Esophagus muscularis mucosa (tissue), 4 donors: ENCODE data around the gene NACA2. TPM values are rescaled to one million over a fixed set of nuclear protein-coding genes. Genes with fewer than 3 reads are reported as not detected.

Source experiments
- DNase-seq: peaks from one replicate; pipeline ENCODE4 v3.0.0-alpha.2; 2017; ENCODE audit errors: extremely low spot score
- H3K27ac ChIP-seq, 4 donors: fragments of 200-600 bp; sonication (generic); replicated peaks in 1 of 4; 1 replicate in 3 of 4; 2 replicates in 1 of 4; pipeline ENCODE4 v1.5.1; 2016 to 2019; ENCODE audit warnings: mild to moderate bottlenecking in 1 of 4
- H3K27me3 ChIP-seq, 4 donors: fragments of 200-600 bp; sonication (generic); one replicate each; pipeline versions ENCODE4 v1.5.1 to v1.6.0; 2016 to 2019
- H3K36me3 ChIP-seq, 4 donors: fragments of 200-600 bp; sonication (generic); one replicate each; pipeline ENCODE4 v1.5.1; 2016 to 2019
- H3K4me1 ChIP-seq, 4 donors: fragments of 200-600 bp; sonication (generic); one replicate each; pipeline ENCODE4 v1.5.1; 2016 to 2019
- H3K4me3 ChIP-seq, 4 donors: fragments of 200-600 bp; sonication (generic); 1 replicate in 2 of 4; 2 replicates in 2 of 4; pipeline ENCODE4 v1.5.1; 2016 to 2019; ENCODE audit warnings: mild to moderate bottlenecking in 4 of 4, moderate library complexity in 1 of 4
- H3K9me3 ChIP-seq, 4 donors: fragments of 200-600 bp; sonication (generic); 1 replicate in 3 of 4; 2 replicates in 1 of 4; pipeline ENCODE4 v1.5.1; 2016 to 2019
- EP300 ChIP-seq: sonication (generic); formaldehyde crosslinking; IDR thresholded peaks from one replicate; pipeline ENCODE4 v1.6.1; 2017; ENCODE audit warnings: antibody characterized with exemption
- POLR2A ChIP-seq: fragments of 450-650 bp; IDR thresholded peaks from one replicate; pipeline ENCODE4 v1.6.1; 2017; ENCODE audit warnings: antibody characterized with exemption, moderate library complexity, mild to moderate bottlenecking, low read depth
- POLR2AphosphoS5 ChIP-seq, 2 donors: sonication (generic); formaldehyde crosslinking; IDR thresholded peaks; one replicate each; pipeline ENCODE4 v1.6.1; 2017; ENCODE audit warnings: antibody characterized with exemption in 2 of 2
- WGBS: methylation state at CpG from one replicate; pipeline ENCODE4 v1.1.5; 2018; 5-methylcytosine and 5-hydroxymethylcytosine counted together
- intact Hi-C: fragments of 100-400 bp; cut with DNase I; formaldehyde crosslinking; loops from one replicate; pipeline ENCODE4 v1.15.1; 2023
- total RNA-seq, 4 donors: library from RNA; depleted of rRNA; stranded (reverse); fragments of >200 nt; gene quantifications; one replicate each; pipeline versions ENCODE4 v1.1.0 to v1.2.1, GENCODE V29; 2016
- TF ChIP-seq, protein P1 (sequence below), 3 experiments: fragments of 200-600 bp in 2 of 3; fragments of 450-650 bp in 1 of 3; sonication (generic) in 2 of 3; IDR thresholded peaks; one replicate each; pipeline ENCODE4 v1.5.1; 2017 to 2019; ENCODE audit warnings: antibody characterized with exemption in 3 of 3, mild to moderate bottlenecking in 2 of 3, moderate library complexity in 1 of 3

The NACA2 gene
- total RNA-seq, 4 donors from 2014 or later = not detected

DNA sequence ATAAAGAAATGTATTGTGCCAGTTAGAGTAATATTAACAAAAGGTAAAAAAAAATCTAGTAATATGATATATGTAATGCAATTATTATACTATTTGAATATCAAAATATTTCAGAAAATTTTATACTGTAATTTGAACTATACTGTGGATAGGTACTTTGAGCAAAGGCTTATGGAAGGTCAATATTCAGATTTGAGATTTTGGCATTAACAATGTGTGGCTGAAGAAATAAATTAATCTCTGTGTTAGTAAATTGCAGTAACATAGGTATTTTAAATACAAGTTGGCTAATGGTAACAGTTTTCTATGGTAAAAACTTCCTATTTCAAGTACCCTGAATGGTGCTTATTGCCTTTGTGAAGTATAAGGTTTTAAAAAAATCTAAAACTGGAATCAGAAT, 23.2 kb upstream of the NACA2 start:
- Histone ChIP-seq H3K9me3 (peaks cover 0 to under 1% (median 0%) of the 10 kb centered on the region in 4 donors), H3K27me3 (no peaks in the 10 kb centered on the region), H3K4me3 (no peak overlapping the region), H3K4me1 (peaks cover 0 to 13% (median 8%) of the 10 kb centered on the region in 4 donors), H3K27ac (no peak overlapping the region), H3K36me3 (no peaks in the 10 kb centered on the region)
- TF ChIP-seq POLR2AphosphoS5 (IDR thresholded peaks at IDR 0.05) = no peak
- TF ChIP-seq, protein P1, sequence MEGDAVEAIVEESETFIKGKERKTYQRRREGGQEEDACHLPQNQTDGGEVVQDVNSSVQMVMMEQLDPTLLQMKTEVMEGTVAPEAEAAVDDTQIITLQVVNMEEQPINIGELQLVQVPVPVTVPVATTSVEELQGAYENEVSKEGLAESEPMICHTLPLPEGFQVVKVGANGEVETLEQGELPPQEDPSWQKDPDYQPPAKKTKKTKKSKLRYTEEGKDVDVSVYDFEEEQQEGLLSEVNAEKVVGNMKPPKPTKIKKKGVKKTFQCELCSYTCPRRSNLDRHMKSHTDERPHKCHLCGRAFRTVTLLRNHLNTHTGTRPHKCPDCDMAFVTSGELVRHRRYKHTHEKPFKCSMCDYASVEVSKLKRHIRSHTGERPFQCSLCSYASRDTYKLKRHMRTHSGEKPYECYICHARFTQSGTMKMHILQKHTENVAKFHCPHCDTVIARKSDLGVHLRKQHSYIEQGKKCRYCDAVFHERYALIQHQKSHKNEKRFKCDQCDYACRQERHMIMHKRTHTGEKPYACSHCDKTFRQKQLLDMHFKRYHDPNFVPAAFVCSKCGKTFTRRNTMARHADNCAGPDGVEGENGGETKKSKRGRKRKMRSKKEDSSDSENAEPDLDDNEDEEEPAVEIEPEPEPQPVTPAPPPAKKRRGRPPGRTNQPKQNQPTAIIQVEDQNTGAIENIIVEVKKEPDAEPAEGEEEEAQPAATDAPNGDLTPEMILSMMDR (IDR thresholded peaks at IDR 0.05) = no peak
- no peak for TF ChIP-seq EP300
- TF ChIP-seq POLR2A = no peak
- intact Hi-C loops = no loop called here
- no peak for DNase-seq

DNA sequence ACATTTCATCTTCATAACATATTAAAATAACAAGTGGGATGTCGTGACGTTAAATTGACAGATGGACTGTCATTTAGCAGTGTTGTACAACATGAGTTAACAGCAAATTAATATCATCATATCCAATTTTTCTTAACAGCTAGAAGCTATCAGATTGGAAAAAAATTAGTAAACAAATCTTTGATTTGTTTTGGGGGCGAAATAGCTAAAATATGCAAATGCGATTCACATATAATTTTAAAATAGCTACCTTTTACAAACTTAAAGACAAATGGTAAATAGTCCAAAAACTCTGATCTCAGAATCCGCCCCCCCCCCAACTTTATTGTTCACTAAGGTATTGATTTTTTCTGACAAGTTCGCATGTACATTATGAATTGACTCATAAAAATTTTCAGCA, 20.3 kb upstream of the NACA2 start:
- TF ChIP-seq, protein P1 (IDR thresholded peaks at IDR 0.05) = no peak
- no peak for TF ChIP-seq POLR2AphosphoS5 (IDR thresholded peaks at IDR 0.05)
- intact Hi-C loops = no loop called here
- 90% methylated on average over 6 of the region's 6 CpGs for WGBS

DNA sequence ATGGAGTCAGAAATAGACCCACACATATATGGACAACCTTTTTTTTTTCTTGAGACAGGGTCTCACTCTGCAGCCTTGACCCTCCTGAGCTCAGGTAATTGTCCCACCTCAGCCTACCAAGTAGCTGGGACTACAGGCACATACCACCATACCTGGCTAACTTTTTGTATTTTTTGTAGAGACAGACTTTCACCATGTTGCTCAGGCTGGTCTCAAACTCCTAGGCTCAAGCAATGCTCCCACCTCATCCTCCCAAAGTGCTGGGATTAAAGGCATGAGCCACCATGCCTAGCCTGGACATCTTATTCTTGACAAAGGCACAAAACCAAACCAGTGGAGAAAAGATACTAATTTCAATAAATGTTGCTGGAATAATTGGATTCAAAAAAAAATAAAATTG, 14.7 kb upstream of the NACA2 start:
- H3K4me1 ChIP-seq = no peaks in the 10 kb centered on the region
- no peaks in the 10 kb centered on the region for H3K27me3 ChIP-seq
- H3K4me3 ChIP-seq = no peak overlapping the region
- no peak for DNase-seq
- H3K27ac ChIP-seq = no peak overlapping the region
- no peak for TF ChIP-seq POLR2AphosphoS5 (IDR thresholded peaks at IDR 0.05)
- no peak for TF ChIP-seq POLR2A
- TF ChIP-seq EP300 = no peak
- TF ChIP-seq, protein P1 (IDR thresholded peaks at IDR 0.05) = no peak
- intact Hi-C loops = no loop called here
- no peaks in the 10 kb centered on the region for H3K36me3 ChIP-seq
- H3K9me3 ChIP-seq = no peaks in the 10 kb centered on the region

More for the DNA sequence above, 20.3 kb upstream of the NACA2 start:
- no peaks in the 10 kb centered on the region for H3K27me3 ChIP-seq
- H3K9me3 ChIP-seq = no peaks in the 10 kb centered on the region
- DNase-seq = no peak
- no peak overlapping the region for H3K4me3 ChIP-seq
- no peak overlapping the region for H3K27ac ChIP-seq
- no peaks in the 10 kb centered on the region for H3K4me1 ChIP-seq
- no peaks in the 10 kb centered on the region for H3K36me3 ChIP-seq

DNA sequence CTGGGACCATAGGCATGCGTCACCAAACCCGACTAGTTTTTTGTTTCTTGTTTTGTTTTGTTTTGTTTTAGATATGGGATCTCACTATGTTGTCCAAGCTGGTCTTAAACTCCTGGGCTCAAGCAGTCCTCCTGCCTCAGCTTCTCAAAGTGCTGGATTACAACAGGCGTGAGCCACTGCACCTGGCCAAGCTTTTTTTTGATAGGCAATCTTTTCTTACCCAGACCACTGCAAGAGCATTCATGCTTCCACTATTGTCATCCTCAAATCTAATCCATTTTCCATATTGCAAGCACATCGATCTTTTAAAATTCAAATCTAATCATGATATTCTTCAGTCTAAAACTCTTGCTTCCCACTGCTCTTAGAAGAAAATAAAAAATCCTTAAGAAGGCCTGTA, 10.3 kb upstream of the NACA2 start:
- 90% methylated on average over 4 of the region's 4 CpGs for WGBS
- intact Hi-C loops = no loop called here
- Histone ChIP-seq H3K4me1 (no peaks in the 10 kb centered on the region), H3K27me3 (peaks cover 0 to under 1% (median 0%) of the 10 kb centered on the region in 4 donors), H3K9me3 (no peaks in the 10 kb centered on the region), H3K27ac (no peak overlapping the region), H3K4me3 (no peak overlapping the region), H3K36me3 (no peaks in the 10 kb centered on the region)
- TF ChIP-seq POLR2A (no peak), EP300 (no peak), POLR2AphosphoS5 (IDR thresholded peaks at IDR 0.05) (no peak)
- DNase-seq = no peak

DNA sequence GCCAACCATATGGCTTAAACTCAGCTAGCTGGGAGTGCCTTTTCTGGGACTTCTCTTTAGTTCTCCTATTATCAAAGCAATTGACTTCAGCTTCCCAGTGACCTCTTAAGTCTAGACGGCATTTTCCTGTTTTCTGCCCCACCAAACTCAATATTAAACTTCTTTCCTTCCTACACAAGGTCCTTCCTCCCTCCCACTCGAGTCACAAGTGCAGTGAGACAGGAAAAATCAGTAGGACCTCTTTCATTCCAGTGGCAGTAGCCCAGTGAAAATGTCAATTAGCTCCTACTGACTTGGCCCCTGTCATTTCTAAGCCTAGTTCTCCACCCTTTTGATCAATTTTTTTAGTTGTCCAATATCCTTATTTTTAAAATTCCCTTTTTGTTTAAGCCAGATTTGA, 9.6 kb upstream of the NACA2 start:
- Histone ChIP-seq H3K4me3 (no peak overlapping the region), H3K36me3 (no peaks in the 10 kb centered on the region), H3K4me1 (no peaks in the 10 kb centered on the region), H3K27me3 (peaks cover 0 to 5% (median 0%) of the 10 kb centered on the region in 4 donors), H3K27ac (no peak overlapping the region), H3K9me3 (no peaks in the 10 kb centered on the region)
- 34% methylated on average over 2 of the region's 2 CpGs for WGBS
- intact Hi-C loops = no loop called here
- DNase-seq = no peak
- TF ChIP-seq POLR2A = no peak
- TF ChIP-seq EP300 = no peak

DNA sequence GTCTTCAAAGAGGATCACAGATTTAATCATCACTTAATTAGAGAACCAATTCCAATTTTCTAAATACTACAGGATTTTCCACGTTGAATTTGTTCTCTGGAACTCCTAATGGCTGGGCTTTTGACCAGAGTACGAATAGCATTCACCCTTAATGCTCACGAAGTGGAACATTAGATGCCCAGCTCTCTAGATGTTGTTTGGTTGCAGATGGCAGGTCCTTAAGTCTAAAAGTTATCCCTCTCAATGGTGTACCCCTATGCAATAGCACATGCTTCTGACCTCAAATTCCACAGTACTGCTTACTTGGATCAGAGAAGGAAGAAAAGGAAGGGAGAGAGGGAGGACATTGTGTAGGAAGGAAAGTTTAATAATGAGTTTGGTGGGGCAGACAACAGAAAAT, 8.6 kb upstream of the NACA2 start:
- intact Hi-C loops = no loop called here
- Histone ChIP-seq H3K27me3 (peaks cover 0 to 5% (median 0%) of the 10 kb centered on the region in 4 donors), H3K36me3 (no peaks in the 10 kb centered on the region), H3K4me1 (no peaks in the 10 kb centered on the region), H3K27ac (no peak overlapping the region), H3K4me3 (no peak overlapping the region), H3K9me3 (no peaks in the 10 kb centered on the region)
- TF ChIP-seq, protein P1 (IDR thresholded peaks at IDR 0.05) = no peak
- no peak for TF ChIP-seq EP300
- 90% methylated on average over 3 of the region's 3 CpGs for WGBS
- DNase-seq = no peak
